Endometrial microvascular endothelial cells (primary cell): Measurements from ENCODE around the gene OR8B4. TPM values are rescaled to one million over a fixed set of nuclear protein-coding genes. Genes with fewer than 3 reads are reported as not detected.
"Not testable (repeated sequence)": the region's sequence is repeated elsewhere in the genome, so short reads cannot be mapped to it uniquely, and the experiment has no call there.

Experiments
- in situ Hi-C: cut with HindIII; loops from 2 replicates; pipeline ENCODE4 v1.10.0; 2017; ENCODE audit warnings: low sequenced_read_pairs, low pct_unique_long_range_greater_than_20kb; ENCODE audit errors: inconsistent ontology term
- total RNA-seq: library from RNA; depleted of rRNA; stranded (reverse); fragments of >200 nt; gene quantifications from one replicate; pipeline ENCODE4 v1.2.3, GENCODE V29; 2015; ENCODE audit errors: inconsistent ontology term

OR8B4 gene
- total RNA-seq, 1 donor from 2014 or later: not detected

GRCh38 chr11:124421043-124421442, 3.6 kb downstream of the OR8B4 start:
- in situ Hi-C loops: no loop called here

- in situ Hi-C loops: no loop called here
Measured at GRCh38 chr11:124415356-124415923, 9.2 kb downstream of the OR8B4 start.

GRCh38 chr11:124409906-124410305, 14.8 kb downstream of the OR8B4 start:
- in situ Hi-C loops: no loop called here

- in situ Hi-C loops: no loop called here
Measured at GRCh38 chr11:124405581-124405980, 19.1 kb downstream of the OR8B4 start.

- in situ Hi-C loops: not testable (repeated sequence)
Measured at GRCh38 chr11:124403186-124403585, 21.5 kb downstream of the OR8B4 start.

GRCh38 chr11:124402326-124402922, 22.2 kb downstream of the OR8B4 start:
- in situ Hi-C loops: no loop called here

- in situ Hi-C loops: no loop called here
Measured at GRCh38 chr11:124398924-124399323, 25.7 kb downstream of the OR8B4 start, which contains the start of gene OR8B3. TSS of gene OR8B3 (minus strand) at chr11:124399024. CDS start at chr11:124397351, 1,673 bp downstream.

GRCh38 chr11:124396847-124397246, 27.8 kb downstream of the OR8B4 start:
- in situ Hi-C loops: not testable (repeated sequence)

- in situ Hi-C loops: no loop called here
Measured at GRCh38 chr11:124394408-124394807, 30.3 kb downstream of the OR8B4 start.

- in situ Hi-C loops: no loop called here
Measured at GRCh38 chr11:124384399-124384798, 40.3 kb downstream of the OR8B4 start, which contains the start of gene OR8B2. TSS of gene OR8B2 (minus strand) at chr11:124384499. CDS start at chr11:124383343, 1,156 bp downstream.

- in situ Hi-C loops: not testable (repeated sequence)
Measured at GRCh38 chr11:124382857-124383256, 41.8 kb downstream of the OR8B4 start.

- in situ Hi-C loops: no loop called here
Measured at GRCh38 chr11:124380585-124380984, 44.1 kb downstream of the OR8B4 start.

- in situ Hi-C loops: no loop called here
Measured at GRCh38 chr11:124376280-124376679, 48.4 kb downstream of the OR8B4 start.

Other genes with a start within 250 kb of the OR8B4 start
- gene OR10D3, start 241.5 kb downstream of the OR8B4 start, total RNA-seq: not detected
- gene OR8G1, start 183.8 kb downstream of the OR8B4 start, total RNA-seq: not detected
- gene OR8G5, start 168.5 kb downstream of the OR8B4 start, total RNA-seq: not detected
- gene OR8D1, start 110.9 kb downstream of the OR8B4 start, total RNA-seq: not detected
- gene OR8D2, start 104.7 kb downstream of the OR8B4 start, total RNA-seq: not detected
- gene OR8B2, start 40.4 kb downstream of the OR8B4 start, total RNA-seq: not detected
- not detected for gene OR8B3, start 25.8 kb downstream of the OR8B4 start, total RNA-seq
- gene OR8B8, start 20.8 kb upstream of the OR8B4 start, total RNA-seq: not detected
- not detected for gene OR8B12, start 118.8 kb upstream of the OR8B4 start, total RNA-seq
- not detected for gene OR8A1, start 145.1 kb upstream of the OR8B4 start, total RNA-seq
- not detected for gene PANX3, start 186.6 kb upstream of the OR8B4 start, total RNA-seq
- 20.0 TPM for gene TBRG1, start 198.0 kb upstream of the OR8B4 start, total RNA-seq
- 19.3 TPM for gene SIAE, start 248.9 kb upstream of the OR8B4 start, total RNA-seq
- gene SPA17, start 249.0 kb upstream of the OR8B4 start, total RNA-seq: 16.8 TPM